Measurements from ENCODE around the gene POLE2.
A peak's percentile ranks its signal among the peaks of the same experiment; 100 is the strongest.
"Not testable (repeated sequence)": the region's sequence is repeated elsewhere in the genome, so short reads cannot be mapped to it uniquely, and the experiment has no call there.

The POLE2 gene, protein sequence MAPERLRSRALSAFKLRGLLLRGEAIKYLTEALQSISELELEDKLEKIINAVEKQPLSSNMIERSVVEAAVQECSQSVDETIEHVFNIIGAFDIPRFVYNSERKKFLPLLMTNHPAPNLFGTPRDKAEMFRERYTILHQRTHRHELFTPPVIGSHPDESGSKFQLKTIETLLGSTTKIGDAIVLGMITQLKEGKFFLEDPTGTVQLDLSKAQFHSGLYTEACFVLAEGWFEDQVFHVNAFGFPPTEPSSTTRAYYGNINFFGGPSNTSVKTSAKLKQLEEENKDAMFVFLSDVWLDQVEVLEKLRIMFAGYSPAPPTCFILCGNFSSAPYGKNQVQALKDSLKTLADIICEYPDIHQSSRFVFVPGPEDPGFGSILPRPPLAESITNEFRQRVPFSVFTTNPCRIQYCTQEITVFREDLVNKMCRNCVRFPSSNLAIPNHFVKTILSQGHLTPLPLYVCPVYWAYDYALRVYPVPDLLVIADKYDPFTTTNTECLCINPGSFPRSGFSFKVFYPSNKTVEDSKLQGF

DNA sequence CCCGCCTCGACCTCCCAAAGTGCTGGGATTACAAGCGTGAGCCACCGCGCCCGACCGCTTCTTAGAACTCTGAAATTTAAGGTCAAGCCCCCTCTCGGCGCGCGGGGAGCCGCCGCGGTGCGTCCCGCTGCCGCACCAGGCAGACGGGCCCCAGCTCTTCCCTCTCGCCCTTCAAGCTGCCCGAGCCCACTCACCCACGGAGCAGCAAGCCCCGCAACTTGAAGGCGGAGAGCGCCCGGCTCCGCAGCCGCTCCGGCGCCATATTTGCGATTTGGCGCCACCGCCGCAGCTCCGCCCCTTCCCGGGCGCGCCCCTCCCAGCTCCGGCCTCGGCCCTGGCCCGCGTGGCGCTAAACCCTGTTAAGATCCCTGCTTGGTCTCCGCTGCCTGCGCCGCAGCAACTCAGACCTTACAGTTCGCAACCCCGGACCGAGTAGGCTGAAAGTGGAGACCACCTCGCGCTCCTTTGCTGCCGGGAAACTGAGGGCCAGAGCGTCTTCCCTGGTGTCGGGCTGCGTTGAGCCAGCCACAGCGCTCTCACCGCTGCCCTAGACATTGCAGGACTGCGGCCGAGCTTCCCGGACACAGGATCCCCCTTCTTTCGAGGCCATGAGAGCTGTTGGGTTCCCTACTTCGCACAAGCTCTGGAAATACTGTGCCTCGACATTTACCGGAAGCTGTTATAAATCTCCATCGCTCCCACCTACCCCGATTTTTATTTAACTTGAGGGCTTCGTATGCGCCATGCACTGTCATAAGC, at the start of gene POLE2:
TSS of gene POLE2 (minus strand) at position 273 of the 759 bp plus-strand sequence. CDS start at position 262, 11 bp downstream.
- peak; percentile 81 for DNase-seq

DNA sequence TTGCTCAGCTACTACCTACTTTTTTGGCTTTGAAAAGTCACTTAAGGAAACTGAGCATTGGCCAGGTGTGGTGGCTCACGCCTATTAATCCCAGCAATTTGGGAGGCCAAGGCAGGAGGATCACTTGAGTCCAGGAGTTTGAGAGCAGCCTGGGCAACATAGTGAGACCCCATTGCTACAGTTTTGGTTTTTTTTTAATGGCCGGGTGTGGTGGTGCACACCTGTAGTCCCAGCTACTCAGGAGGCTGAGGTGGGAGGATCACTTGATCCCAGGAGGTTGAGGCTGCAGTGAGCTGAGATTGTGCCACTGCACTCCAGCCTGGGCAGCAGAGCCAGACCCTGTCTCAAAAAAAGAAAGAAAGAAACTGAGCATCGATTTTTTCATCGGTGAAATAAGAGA, 47.7 kb upstream of the POLE2 start:
- not testable (repeated sequence) for DNase-seq

DNA sequence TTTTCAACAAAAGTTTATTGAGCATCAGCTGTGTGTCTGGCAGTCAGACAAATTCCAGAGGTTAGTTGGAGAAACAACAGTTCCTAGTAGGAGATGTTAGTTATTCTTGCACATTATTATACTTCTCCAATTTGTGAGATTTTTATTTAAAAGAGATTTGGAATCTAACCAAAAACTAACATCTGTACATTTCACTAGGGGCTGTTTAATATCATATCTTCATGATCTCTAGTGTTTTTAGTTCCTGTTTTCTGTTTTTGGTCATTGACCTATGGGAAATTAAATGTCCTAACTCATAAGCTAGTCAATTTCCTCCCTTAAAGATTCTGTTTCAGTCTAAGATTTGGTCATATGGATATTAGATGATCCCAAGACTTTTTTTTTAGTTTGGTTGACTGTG, 45.8 kb upstream of the POLE2 start:
- no peak for DNase-seq

DNA sequence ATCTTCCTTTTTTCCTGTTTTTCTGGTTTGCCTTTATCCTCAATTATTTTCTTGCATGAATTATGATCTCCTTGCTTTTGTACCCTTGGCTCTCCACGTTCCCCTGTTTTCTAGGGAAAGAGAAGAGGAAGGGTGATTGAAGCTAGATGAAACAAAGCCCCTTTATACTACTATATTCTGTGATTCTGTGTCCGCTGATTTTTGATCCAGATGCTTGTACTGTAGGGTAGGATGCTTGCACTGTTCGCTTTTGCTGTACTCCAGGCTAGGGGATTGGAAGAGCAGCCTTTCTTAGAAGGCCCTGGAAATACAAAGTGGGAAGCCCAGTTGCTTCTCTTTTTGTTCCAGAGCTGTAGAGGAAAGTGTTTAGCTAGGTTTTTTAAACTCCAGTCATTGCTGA, 44.9 kb upstream of the POLE2 start:
- DNase-seq: no peak

DNA sequence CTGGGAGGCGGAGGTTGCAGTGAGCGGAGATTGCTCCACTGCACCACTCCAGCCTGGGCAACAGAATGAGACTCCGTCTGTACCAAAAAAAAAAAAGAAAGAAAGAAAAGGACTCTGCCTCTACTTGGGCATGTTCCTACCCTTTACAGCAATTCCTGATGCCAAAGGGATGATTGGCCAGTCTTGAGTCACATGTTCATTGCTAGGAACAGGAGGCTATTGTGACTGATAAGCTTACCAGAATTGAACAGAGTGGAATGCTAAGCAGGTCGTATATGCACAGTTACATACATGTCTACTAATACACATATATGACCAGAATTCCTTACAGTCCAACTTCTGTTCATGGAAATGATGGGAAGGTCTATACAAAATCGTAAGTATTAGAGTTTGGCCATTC, 39.2 kb upstream of the POLE2 start:
- no peak for DNase-seq

DNA sequence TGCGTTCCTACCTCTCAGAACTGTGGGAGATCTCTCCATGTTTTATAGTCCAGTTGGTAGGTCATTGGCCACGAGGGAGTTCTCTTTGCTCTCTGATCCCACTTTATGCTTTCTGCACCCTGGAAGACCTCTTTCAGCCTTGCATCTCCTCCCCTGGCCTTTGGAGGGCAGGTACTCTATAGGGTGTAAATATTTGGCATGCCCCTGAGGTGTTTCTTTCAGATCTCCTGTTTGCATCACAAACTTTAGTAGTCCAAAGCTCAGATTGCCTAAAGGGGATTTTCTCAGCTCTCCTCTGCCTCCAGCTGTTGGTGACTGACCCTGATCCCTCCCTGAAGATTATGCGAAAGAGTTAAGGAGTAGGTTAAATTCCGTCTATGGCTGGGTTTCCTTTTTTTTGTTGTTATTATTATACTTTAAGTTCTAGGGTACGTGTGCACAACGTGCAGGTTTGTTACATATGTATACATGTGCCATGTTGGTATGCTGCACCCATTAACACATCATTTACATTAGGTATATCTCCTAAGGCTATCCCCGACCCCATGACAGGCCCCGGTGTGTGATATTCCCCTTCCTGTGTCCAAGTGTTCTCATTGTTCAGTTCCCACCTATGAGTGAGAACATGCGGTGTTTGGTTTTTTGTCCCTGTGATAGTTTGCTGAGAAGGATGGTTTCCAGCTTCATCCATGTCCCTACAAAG, 33.9 kb upstream of the POLE2 start:
- DNase-seq: not testable (repeated sequence)

DNA sequence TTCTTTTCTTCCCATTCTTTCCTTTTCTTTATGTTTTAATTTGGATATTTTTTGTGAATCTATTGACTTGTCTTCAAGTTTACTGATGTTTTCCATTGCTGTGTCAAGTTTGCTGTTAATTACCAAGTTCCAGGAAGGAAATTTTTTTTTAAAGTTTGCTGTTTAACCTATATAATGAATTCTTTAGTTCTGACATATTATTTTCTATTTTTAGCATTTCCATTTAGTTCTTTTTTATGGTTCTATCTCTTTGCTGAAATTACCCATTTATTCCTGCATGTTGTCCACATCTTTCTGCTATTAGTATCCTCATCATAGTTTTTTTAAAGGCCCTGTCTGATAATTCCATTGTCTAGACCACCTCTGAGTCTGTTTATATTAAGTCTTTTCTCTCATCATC, 32.7 kb upstream of the POLE2 start:
- DNase-seq: no peak

DNA sequence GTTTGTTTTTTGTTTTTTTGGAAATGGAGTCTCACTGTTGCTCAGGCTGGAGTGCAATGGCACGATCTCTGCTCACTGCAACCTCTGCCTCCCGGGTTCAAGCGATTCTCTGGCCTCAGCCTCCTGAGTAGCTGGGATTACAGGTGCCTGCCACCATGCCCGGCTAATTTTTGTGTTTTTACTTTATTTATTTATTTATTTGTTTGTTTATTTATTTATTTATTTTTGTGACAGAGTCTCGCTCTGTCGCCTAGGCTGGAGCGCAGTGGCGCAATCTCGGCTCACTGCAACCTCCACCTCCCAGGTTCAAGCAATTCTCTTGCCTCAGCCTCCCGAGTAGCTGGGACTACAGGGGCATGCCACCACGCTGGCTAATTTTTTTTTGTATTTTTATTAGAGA, 23.0 kb upstream of the POLE2 start:
- not testable (repeated sequence) for DNase-seq

DNA sequence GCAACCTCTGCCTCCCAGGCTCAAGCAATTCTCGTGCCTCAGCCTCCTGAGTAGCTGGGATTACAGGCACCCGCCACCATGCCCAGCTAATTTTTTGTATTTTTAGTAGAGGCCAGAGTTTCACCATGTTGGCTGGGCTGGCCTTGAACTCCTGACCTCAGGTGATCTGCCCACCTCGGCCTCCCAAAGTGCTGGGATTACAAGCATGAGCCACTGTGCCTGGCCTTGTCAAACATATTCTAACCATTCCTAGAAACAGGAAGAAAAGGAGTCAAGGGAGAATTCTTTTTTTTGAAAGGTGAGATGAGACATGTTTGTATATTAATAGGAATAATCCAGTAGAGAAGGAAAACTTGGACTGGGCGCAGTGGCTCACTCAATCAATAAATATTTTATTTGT, 16.5 kb upstream of the POLE2 start:
- DNase-seq: not testable (repeated sequence)

DNA sequence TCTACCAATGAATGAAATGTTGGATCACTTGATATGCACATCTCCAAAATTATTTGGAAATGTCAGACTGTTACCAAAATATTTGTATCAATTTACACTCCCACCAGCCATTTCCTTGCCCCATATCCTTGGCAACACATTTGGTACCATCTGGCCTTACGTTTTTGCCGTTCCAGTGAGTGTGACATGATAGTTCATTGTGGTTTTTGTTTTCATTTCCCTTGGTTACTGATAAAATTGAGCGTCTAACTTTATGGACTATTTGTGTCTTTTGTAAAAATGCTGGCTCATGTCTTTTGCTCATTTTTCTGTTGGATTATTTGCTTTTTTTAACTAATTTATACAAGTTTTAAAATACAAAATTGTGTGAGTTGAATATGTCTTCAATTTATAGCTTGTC, 16.0 kb upstream of the POLE2 start:
- DNase-seq: no peak

DNA sequence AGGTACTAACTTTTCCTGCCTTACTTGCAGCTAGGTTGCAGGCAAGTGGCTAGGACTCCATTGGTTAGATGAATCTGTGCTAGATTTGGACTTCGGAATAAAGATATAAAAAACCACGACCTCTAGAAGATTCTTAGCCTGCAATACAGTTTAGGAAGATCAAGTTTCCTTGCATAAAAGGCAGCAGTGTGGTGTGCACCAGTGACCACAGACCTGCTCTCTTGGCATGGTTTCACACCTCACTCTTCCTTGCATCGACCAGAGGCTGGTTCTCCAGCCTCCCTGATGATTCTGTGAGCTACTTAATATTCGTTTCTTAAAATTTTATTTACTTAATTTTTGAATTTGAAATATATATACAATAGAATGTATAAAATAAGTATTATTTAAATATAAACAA, 14.7 kb upstream of the POLE2 start:
- no peak for DNase-seq

DNA sequence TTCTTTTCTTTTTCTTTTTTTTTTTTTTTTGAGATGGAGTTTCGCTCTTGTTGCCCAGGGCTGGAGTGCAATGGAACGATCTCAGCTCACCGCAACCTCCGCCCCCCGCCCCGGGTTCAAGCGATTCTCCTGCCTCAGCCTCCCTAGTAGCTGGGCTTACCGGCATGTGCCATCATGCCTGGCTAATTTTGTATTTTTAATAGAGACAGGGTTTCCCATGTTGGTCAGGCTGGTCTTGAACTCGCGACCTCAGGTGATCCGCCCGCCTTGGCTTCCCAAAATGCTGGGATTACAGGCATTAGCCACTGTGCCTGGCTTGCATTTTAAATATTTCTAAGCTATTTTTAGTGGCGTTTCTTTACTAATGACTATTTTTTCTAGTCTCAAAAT, 5.7 kb upstream of the POLE2 start:
- not testable (repeated sequence) for DNase-seq

DNA sequence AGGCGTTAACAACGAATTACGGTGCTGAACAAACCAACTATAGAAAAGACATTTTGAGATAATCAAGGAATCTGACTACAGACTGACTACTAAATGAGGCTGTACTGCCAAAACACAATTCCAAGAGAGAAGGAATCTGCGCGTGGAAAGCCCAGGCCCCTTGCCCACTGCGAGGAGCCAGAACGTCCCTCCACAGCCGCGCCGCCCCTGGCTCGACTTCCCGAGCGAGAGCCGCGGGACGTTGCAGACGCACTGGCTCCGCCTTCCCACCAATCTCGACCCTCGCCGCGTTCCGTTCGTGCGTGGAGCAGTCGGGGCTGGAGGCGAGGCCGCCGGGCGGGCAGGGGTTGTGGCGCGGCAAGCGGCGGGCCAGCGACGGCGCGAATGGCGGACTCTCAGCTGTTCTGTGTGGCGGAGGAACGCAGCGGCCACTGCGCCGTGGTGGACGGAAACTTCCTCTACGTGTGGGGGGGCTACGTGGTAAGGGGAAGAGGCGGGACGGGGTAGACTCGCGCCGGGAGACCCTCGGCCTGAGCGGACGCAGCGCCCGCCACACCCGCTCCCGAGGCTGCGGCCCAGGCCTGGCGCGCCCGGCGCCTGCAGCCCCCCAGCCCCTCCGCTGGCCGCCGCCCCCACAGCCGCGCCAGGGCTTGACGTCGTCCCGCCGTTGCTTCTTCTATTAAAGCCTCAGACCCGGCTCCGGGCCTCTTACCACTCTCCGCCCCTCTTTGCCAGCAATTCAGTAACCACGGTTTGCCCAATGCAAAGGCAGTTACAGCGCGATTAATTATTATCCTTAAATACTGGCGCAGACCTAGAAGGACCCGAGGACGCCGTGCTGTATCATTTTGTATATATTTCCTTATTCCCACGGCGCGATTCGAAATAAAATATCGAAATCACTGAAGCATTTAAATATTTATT, 5.1 kb upstream of the POLE2 start, which contains the start of gene KLHDC1:
TSS of gene KLHDC1 (plus strand) at position 310 of the 924 bp plus-strand sequence. CDS start at position 385, 75 bp downstream.
- DNase-seq: peak; percentile 79

DNA sequence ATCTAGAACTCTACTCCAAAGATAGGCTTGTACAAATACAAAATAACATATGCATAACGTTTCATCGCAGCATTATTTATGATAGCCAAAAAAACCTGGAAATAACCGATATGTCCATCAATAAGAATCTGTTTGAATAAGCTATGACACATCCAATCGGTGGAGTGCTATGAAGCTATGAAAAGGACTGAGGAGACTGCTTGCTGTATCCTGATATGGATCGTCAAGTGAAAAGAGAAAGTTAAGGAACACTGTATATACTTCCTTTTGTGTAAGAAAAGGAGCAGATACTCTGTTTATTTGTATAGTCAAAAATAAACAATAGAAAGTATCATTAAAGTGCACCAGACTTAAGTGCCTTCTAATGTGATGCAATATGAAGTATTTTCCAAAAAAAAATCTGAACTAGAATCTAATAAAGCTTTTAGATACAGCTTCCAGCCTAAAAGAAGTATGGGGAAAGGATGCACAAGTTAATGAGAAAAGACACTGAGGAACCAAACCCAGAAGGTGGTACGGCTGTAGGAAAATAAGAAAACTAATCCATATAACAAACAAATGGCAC, 4.3 kb upstream of the POLE2 start:
- DNase-seq: no peak

DNA sequence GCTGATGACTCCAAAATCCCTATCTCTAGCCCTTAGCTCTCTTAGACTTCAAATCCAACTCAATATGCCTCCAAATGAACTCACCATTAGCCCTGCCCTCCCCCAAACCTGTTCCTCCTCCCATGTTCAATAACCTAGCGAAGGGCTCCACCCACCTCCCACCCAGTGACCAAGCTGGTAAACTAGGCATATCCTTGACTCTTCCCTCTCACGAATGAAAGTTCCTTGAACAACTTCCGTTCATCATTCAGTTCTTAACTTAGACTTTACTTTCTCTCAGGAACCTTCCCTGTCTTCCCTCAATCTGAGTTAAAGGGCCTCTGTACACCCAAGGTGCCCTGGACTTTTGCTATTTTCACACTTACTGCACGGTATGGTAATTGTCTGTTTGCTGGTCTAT, 3.0 kb upstream of the POLE2 start:
- DNase-seq: no peak

DNA sequence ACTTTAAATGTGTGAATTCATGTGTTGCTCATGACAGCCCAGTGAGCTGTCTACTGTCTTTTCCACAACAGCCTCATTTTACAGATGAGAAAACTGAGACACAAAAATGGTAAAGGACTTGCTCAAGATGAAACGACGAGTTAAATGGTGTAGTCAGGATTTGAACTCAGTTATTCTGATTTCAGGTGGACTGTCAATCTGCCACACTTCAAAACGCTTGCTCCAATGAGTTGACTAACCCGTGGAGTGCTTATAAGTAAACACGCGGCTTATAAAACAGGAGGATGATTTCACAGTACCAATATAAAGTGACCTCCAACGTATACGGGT, 652 bp upstream of the POLE2 start:
- DNase-seq: no peak

DNA sequence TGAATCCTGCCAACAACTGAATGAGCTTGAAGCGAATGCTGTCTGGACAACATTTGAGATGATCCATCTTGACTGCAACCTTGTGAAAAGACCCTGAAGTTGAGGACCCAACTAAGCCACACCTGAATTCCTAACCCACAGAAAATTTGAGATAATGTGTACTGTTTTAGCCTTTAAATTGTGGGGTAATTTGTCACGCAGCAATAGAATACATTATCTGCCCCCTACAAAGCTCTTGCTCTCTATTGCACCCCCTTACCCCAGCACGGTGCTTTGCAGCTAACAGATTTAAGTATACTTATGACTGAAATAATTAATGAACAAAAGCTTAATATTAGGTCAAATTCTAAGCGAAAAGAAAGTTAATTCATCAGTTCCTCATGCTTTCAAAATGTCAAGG, 1.6 kb downstream of the POLE2 start:
- DNase-seq: no peak

DNA sequence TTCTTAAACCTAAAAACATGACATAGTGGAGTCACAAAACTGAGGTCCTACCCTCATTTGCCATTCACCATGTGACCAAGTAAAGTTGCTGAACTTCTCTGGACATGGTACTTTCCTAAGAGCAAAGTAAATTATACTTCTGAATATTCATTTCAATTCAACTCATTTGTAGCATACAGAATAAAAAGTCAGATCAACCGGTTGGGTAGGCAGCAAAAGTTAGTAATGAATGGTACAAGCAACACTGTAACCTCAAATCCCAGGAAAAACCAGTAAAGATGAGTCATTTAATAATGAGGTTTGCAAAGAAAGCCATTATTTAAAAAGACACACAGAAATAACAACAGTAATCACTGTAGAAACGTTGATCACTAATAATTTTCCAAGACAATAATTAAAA, 8.7 kb downstream of the POLE2 start:
- DNase-seq: no peak

DNA sequence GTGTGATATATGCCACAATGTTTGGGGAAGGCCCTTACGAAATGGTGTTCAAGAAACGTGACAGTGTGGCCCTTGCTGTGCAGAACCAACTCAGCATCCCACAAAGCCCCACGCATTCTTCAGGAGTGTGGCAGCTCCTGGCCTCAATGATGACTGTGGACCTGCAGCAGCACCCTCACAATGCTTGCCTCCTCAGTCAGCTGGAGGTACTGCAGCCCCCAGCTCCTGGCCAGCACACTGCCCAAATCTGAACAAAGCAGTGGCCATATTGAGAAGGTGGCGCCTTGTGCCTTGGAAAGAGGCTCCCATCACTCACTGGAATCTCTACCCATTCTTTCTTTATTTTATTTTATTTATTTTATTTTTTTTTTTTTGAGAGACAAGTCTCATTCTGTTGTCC, 10.4 kb downstream of the POLE2 start:
- DNase-seq: no peak

DNA sequence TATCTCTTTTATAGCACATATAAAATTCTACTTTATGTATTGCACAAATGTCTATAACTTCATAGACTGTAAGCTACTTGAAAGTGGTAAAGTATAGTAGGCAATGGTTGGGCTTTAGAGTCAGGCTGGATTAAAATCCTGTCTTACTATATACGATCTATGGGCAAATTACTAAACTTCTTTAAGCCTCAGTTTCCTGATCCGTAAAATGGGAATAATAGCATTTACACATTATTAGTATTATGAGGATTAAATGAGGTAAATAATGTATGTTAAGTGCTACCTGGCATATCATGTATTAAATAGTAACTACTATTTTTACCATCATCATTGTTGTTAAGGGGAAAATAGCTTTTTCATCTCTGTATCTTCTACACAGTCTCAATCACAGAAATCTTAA, 14.4 kb downstream of the POLE2 start:
- no peak for DNase-seq

DNA sequence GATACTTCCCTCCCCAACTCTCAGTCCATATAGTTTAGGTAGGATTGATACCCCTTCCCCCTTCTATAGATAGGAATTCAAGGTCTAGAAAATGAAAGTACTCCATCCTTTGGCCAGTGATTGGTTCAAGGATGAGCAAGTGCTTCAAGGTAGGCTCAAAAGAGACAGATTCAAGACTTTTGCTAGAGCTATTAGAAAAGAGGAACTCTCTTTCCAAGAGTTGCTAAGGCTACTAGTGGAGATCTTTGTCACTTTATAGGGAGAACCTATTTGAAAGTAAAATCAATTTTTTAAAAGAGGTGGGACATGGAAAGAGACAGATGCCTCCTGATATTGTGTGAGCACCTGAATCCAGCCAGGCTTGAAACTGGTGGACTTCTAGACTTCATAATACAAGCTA, 17.5 kb downstream of the POLE2 start:
- DNase-seq: no peak
